GM18951 (cell line): Measurements from ENCODE around the gene USH1G.

ENCODE experiments used
- POLR2A ChIP-seq: IDR thresholded peaks from 4 replicates; pipeline ENCODE4 v1.6.1; 2011; ENCODE audit warnings: mild to moderate bottlenecking; ENCODE audit not compliant: insufficient read length, insufficient read depth; ENCODE audit errors: extremely low read depth
- in situ Hi-C: fragments of 300-500 bp; cut with MboI; formaldehyde crosslinking; loops from one replicate; pipeline ENCODE4 v1.12.0; 2022; ENCODE audit warnings: low sequenced_read_pairs, mixed read lengths, inconsistent platforms; ENCODE audit not compliant: unreplicated experiment

The USH1G gene

DNA sequence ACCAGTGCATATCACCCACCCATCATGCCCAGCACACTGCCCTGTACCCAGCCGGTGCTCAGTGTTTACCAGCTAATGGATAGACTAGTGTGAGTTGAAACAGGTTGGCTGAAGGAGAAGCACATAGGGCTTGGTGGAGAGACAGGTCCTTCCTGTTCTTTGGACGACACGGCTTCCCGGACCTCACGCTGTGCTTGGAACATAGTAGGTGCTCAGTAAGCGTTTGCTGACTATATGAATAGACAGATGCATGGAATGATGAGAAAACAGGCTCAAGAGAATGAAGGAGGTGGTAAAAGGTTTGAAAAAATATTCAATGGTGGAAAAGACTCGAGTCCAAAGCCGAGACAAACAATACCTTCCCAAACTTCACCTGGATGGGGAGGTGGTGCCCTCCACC, 22.8 kb downstream of the USH1G start:
- TF ChIP-seq POLR2A: no peak
- in situ Hi-C loops: no loop called here

DNA sequence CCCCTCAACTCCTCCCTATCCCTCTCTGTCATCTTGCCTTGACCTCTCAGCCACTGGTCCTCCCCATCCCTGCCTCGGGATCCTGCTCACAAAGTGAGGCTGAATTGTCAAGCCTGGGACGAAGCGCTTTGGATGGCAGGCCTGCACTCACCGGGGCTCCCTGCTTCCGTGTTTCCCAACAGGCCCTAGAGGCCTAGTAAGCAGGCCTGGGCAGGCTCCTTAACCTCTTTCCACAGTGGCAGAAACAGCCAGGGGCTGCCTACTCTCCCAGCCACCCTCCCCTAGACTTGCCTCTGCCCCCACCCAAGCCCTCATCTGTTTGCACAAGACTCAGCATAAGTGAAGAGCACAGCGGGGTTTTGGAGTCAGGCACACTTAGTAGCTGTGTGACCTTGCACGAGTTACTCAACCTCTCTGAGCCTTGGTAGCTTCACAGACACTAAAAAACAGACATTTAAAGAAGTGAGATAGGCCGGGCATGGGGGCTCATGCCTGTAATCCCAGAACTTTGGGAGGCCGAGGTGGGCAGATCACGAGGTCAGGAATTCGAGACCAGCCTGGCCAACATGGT, 24.6 kb downstream of the USH1G start:
- TF ChIP-seq POLR2A: no peak
- in situ Hi-C loops: no loop called here

DNA sequence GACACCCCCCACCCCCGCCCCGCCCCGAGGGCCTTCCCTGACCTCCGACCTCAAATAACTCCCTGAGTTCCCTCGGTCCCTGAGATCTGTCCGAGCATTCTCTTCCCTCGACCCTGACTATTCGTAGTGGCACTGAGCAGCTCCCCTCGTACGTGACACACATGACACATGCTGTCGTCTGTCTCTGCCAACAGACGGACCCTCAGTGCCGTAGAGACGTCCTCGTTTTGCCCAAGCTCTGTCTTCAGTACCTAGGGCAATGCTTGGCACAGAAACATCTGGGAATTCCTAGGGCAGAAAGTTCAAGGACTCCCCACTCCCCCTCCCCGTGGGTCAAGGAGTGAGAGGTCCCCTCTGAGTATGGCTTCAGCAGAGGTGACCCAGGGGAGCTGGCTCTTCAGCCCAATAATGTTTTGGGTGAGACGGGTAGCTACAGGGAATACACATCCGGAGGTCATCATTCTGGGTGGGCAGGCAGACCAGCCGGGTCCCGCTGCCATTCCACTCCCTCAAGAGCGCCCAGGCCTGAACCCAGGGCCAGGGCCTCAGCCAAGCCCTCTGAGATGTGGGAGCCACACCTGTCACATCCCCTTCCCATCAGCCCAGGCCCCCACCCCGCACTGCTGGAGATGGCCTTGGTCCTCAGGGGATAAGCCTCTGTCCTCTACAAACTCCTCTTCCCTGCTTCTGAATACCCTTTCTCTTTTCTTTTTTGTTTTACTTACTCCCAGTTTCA, 29.0 kb downstream of the USH1G start:
- no peak for TF ChIP-seq POLR2A
- in situ Hi-C loops: no loop called here

GRCh38 chr17:74892974-74893911, 29.8 kb downstream of the USH1G start, which contains the start of gene FADS6:
FADS6 (minus strand) TSS chr17:74893633; CDS start chr17:74893595, 38 bp downstream.
- in situ Hi-C loops: no loop called here
- TF ChIP-seq POLR2A: no peak

DNA sequence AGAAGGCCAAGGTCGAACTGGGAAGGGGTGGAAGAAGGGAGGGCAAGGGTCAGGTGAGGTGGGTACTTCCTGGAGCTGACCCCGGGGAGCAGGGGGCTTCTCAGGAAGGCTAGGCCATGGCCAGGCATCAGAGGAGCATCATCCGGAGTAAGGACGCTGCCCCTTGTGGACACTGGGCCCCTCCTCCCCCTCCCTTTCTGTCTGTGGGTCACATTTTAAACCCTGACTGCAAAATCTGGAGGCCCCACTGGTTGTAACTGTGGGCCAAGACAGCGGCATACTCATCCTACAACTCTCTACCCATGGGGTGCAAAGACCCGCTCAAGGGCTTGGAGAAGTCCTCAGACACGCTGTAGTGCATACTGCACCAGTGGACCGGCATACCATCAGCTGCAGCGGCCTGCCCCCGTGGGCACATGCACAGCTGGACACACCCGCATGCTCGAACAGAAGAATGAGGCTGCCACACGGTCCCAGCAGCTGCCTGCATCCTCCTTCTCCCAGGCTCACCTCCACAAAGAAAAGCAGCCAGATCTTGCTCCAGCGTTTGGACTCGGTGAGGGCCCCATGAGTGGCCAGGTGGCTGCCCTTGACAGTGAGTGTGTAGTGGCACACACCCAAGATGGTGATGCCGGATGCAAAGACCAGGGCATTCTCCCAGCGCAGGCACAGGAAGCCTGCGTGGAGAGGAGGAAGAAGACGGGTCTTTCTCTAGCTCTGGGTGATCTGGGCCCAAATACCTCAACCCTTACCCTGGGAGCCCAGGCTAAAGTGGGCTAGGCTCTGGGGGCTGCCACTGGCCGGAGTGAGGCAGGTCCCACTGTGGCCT, 30.8 kb downstream of the USH1G start:
- no peak for TF ChIP-seq POLR2A
- in situ Hi-C loops: no loop called here

GRCh38 chr17:74890554-74890953, 32.5 kb downstream of the USH1G start:
- in situ Hi-C loops: no loop called here
- TF ChIP-seq POLR2A: no peak

- no peak for TF ChIP-seq POLR2A
- in situ Hi-C loops: no loop called here
These were observed 34.6 kb downstream of the USH1G start for GRCh38 chr17:74888469-74888868.

GRCh38 chr17:74883241-74883745, 39.8 kb downstream of the USH1G start:
- TF ChIP-seq POLR2A: no peak
- in situ Hi-C loops: no loop called here

- TF ChIP-seq POLR2A: no peak
- in situ Hi-C loops: no loop called here
These were observed 40.4 kb downstream of the USH1G start for GRCh38 chr17:74882517-74883240.

- TF ChIP-seq POLR2A: no peak
- in situ Hi-C loops: no loop called here
These were observed 42.0 kb downstream of the USH1G start for GRCh38 chr17:74881073-74881472.

DNA sequence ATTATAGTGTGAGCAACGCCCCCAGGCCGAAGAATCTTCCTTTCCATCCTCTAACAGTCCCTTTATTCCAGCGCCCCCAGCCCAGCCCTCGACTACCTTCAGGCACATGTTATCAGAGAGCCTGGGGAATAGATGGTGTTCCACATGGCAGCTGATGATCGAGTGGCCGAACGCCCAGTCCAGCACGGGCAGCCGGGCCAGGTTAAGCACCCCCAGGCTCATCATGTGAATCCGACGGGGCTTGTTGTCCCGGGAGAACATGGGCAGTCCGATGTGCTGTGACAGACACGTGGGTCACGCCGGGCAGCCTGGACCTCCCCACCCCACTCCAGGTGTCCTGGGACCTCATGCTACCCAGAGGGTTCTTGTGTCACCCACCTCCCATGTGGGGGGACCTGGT, 43.7 kb downstream of the USH1G start:
- in situ Hi-C loops: no loop called here
- no peak for TF ChIP-seq POLR2A

DNA sequence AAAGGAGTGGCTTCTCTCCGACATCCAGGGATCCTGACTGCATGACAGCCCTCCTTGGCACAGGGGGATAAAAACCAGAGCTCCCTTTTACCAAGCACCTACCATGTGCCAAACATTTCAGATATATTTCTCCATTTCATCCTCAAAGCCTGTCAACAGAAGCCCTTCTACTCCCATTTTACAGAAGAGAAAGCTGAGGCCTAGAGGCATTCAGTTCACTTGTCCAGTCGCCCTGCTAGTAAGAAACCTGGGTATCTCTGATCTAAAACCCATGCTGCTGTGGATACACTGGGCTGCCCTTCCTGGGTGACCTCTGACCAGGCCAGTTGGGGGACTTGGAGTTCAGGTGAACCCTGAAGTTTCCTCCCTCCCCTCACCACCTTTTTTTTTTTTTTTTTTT, 44.4 kb downstream of the USH1G start:
- in situ Hi-C loops: no loop called here
- no peak for TF ChIP-seq POLR2A
